K562 (cell line): ENCODE measurements around the gene SERPING1. TPM values are rescaled to one million over a fixed set of nuclear protein-coding genes. Genes with fewer than 3 reads are reported as not detected.

Experiments used
- BRD4 ChIP-seq: fragments of 200-600 bp; sonication (generic); IDR thresholded peaks from 2 replicates; pipeline ENCODE4 v1.6.1; 2017; ENCODE audit warnings: inconsistent platforms
- CTBP1 ChIP-seq: fragments of 450-650 bp; IDR thresholded peaks from 2 replicates; pipeline ENCODE4 v1.6.1; 2016; ENCODE audit warnings: borderline replicate concordance
- ELF1 ChIP-seq: fragments of 200-800 bp; sonication (Bioruptor generic); IDR thresholded peaks from 2 replicates; pipeline ENCODE4 v1.6.1; 2016; ENCODE audit warnings: missing genetic modification characterization, missing compliant biosample characterization
- GATAD2A ChIP-seq: fragments of 450-650 bp; IDR thresholded peaks from 2 replicates; pipeline ENCODE4 v1.6.1; 2017
- HDAC1 ChIP-seq, 2 experiments: fragments of 450-650 bp; IDR thresholded peaks; 2 replicates each; pipeline ENCODE4 v1.6.1; 2016 to 2017; ENCODE audit warnings: inconsistent platforms in 1 of 2, mild to moderate bottlenecking in 1 of 2, moderate library complexity in 1 of 2
- HDAC2 ChIP-seq: fragments of 450-650 bp; IDR thresholded peaks from 2 replicates; pipeline ENCODE4 v1.6.1; 2016; ENCODE audit warnings: mild to moderate bottlenecking
- LARP7 ChIP-seq: fragments of 450-650 bp; IDR thresholded peaks from 2 replicates; pipeline ENCODE4 v1.6.1; 2016
- NELFE ChIP-seq: IDR thresholded peaks from 2 replicates; pipeline ENCODE4 v1.6.1; 2011; ENCODE audit warnings: mild to moderate bottlenecking; ENCODE audit not compliant: insufficient read depth, insufficient read length
- PCBP2 ChIP-seq: fragments of 200-400 bp; formaldehyde crosslinking; IDR thresholded peaks from 2 replicates; pipeline ENCODE4 v1.6.1; 2018; ENCODE audit warnings: low read length, low read depth, mild to moderate bottlenecking, moderate library complexity; ENCODE audit not compliant: poor library complexity, severe bottlenecking
- SRSF1 ChIP-seq: fragments of 200-400 bp; formaldehyde crosslinking; IDR thresholded peaks from 2 replicates; pipeline ENCODE4 v1.6.1; 2017; ENCODE audit warnings: mild to moderate bottlenecking, low read depth, low read length, moderate library complexity
- ZNF134 ChIP-seq: fragments of 250-450 bp; sonication (Bioruptor Pico); conservative IDR thresholded peaks from 2 replicates; pipeline ENCODE4 v1.4.0; 2020
- ZNF347 ChIP-seq: fragments of 450-650 bp; formaldehyde crosslinking; IDR thresholded peaks from 2 replicates; pipeline ENCODE4 v1.4.0; 2020; ENCODE audit warnings: low read depth, mild to moderate bottlenecking, moderate library complexity
- polyA plus RNA-seq, 8 experiments: library from polyadenylated mRNA; depleted of rRNA in 4 of 8; stranded (reverse) in 5 of 8; unstranded in 3 of 8; fragments of >200 nt; fragmentation: Nextera tagmentation in 2 of 8; fragmentation: Illumina TruSeq in 1 of 8; extraction: Ambion mirVana in 2 of 8; extraction: Trizol in 1 of 8; gene quantifications; 2 replicates each; pipeline versions ENCODE4 v1.2.1 to v1.2.3, GENCODE V29; 2011 to 2014; ENCODE audit warnings: inconsistent platforms in 1 of 8, missing spikeins in 1 of 8
- total RNA-seq, 7 experiments: library from RNA; depleted of rRNA in 6 of 7; stranded (reverse); fragments of >200 nt in 6 of 7; fragmentation: Illumina TruSeq in 2 of 7; extraction: Trizol in 2 of 7; gene quantifications; 2 replicates each; pipeline versions ENCODE4 v1.2.1 to v1.2.3, GENCODE V29; 2011 to 2021; ENCODE audit warnings: low replicate concordance in 1 of 7
- TF ChIP-seq, protein P1 (sequence below), 2 experiments: fragments of 450-650 bp in 1 of 2; IDR thresholded peaks; 2 replicates each; pipeline ENCODE4 v1.6.1; 2011 to 2017; ENCODE audit warnings: low read depth in 2 of 2, antibody characterized with exemption in 1 of 2, borderline replicate concordance in 1 of 2, low read length in 1 of 2, mild to moderate bottlenecking in 1 of 2, mixed read lengths in 1 of 2; ENCODE audit not compliant: control insufficient read depth in 1 of 2
- TF ChIP-seq, protein P2 (sequence below): fragments of 450-650 bp; IDR thresholded peaks from 2 replicates; pipeline ENCODE4 v1.6.1; 2016; ENCODE audit warnings: missing biosample characterization, missing genetic modification characterization
- TF ChIP-seq, protein P3 (sequence below): fragments of 250-450 bp; sonication (Bioruptor Pico); IDR thresholded peaks from 2 replicates; pipeline ENCODE4 v1.5.0; 2021; ENCODE audit warnings: mild to moderate bottlenecking, borderline replicate concordance
- TF ChIP-seq, protein P4 (sequence below): sonication (generic); formaldehyde crosslinking; IDR thresholded peaks from 2 replicates; pipeline ENCODE4 v1.8.0; 2022; ENCODE audit warnings: missing genetic modification reagents, mild to moderate bottlenecking, borderline replicate concordance

SERPING1 gene
- total and polyA plus RNA-seq, 9 of the 15 experiments (the other 6 are each of a cell fraction or from before 2014, with no cell fraction given), result 0.10 to 1.00 (median 0.21) TPM; not detected in 2

DNA sequence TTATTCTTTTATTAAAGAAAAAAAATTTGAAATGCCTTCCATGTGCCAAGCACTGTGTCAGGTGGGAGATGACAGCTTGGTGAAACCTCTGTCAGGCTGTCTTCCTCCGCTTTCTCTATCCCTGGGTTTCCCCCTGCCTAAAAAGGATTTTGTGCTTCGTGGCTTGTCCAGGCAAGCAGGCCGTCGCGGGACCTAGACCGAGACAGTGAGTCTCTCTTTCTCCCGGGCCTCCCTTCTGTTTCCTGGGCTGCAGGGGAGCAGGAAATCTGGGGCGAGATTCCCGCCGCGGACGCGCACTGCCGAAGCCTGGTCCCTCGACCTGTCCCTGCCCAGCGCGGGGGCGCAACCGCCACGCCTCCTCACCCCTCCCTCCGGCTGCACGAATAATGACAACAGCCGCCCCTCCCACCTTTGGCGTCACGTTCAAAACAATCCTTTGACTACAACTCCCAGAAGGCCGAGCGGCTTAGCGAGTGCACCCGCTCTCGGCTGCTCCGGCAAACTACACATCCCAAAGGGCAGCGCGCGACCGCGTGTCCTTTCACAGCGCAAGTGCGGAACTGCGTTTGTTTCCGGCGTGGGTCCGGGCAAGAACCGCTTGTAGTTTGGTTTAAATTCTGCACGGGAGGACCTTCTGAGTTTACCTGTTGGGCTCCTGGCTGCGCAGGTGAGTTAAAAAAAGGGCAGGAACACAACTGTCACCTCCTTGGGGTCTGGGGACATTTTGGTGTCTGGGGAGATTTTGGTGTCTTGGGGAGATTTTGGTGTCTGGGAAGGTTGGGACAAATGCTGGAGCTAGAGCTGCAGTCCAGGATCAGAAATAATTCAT lies 59.9 kb downstream of the SERPING1 start, which contains the start of gene CLP1 (continued):
- TF ChIP-seq, protein P1, sequence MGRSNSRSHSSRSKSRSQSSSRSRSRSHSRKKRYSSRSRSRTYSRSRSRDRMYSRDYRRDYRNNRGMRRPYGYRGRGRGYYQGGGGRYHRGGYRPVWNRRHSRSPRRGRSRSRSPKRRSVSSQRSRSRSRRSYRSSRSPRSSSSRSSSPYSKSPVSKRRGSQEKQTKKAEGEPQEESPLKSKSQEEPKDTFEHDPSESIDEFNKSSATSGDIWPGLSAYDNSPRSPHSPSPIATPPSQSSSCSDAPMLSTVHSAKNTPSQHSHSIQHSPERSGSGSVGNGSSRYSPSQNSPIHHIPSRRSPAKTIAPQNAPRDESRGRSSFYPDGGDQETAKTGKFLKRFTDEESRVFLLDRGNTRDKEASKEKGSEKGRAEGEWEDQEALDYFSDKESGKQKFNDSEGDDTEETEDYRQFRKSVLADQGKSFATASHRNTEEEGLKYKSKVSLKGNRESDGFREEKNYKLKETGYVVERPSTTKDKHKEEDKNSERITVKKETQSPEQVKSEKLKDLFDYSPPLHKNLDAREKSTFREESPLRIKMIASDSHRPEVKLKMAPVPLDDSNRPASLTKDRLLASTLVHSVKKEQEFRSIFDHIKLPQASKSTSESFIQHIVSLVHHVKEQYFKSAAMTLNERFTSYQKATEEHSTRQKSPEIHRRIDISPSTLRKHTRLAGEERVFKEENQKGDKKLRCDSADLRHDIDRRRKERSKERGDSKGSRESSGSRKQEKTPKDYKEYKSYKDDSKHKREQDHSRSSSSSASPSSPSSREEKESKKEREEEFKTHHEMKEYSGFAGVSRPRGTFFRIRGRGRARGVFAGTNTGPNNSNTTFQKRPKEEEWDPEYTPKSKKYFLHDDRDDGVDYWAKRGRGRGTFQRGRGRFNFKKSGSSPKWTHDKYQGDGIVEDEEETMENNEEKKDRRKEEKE (IDR thresholded peaks at IDR 0.05; ENCODE audit: borderline replicate concordance in 1 of 2, control insufficient read depth in 1 of 2, low read depth in 2 of 2, low read length in 1 of 2), result no peak
- peak; percentile 94 for TF ChIP-seq ELF1 (tag)
- no peak for TF ChIP-seq PCBP2
- TF ChIP-seq HDAC2, result no peak
- no peak for TF ChIP-seq SRSF1
- TF ChIP-seq, protein P2, sequence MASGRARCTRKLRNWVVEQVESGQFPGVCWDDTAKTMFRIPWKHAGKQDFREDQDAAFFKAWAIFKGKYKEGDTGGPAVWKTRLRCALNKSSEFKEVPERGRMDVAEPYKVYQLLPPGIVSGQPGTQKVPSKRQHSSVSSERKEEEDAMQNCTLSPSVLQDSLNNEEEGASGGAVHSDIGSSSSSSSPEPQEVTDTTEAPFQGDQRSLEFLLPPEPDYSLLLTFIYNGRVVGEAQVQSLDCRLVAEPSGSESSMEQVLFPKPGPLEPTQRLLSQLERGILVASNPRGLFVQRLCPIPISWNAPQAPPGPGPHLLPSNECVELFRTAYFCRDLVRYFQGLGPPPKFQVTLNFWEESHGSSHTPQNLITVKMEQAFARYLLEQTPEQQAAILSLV (tag), result no peak
- TF ChIP-seq CTBP1, result peak; percentile 50; the same call in 1 of the 2 replicates
- no peak for TF ChIP-seq GATAD2A
- no peak for TF ChIP-seq ZNF347 (CRISPR knock-in tag)
- no peak for TF ChIP-seq ZNF134 (CRISPR knock-in tag)
- TF ChIP-seq, protein P3, sequence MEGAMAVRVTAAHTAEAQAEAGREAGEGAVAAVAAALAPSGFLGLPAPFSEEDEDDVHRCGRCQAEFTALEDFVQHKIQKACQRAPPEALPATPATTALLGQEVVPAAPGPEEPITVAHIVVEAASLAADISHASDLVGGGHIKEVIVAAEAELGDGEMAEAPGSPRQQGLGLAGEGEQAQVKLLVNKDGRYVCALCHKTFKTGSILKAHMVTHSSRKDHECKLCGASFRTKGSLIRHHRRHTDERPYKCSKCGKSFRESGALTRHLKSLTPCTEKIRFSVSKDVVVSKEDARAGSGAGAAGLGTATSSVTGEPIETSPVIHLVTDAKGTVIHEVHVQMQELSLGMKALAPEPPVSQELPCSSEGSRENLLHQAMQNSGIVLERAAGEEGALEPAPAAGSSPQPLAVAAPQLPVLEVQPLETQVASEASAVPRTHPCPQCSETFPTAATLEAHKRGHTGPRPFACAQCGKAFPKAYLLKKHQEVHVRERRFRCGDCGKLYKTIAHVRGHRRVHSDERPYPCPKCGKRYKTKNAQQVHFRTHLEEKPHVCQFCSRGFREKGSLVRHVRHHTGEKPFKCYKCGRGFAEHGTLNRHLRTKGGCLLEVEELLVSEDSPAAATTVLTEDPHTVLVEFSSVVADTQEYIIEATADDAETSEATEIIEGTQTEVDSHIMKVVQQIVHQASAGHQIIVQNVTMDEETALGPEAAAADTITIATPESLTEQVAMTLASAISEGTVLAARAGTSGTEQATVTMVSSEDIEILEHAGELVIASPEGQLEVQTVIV, result no peak
- no peak for TF ChIP-seq NELFE
- TF ChIP-seq LARP7, result no peak
- TF ChIP-seq, protein P4, sequence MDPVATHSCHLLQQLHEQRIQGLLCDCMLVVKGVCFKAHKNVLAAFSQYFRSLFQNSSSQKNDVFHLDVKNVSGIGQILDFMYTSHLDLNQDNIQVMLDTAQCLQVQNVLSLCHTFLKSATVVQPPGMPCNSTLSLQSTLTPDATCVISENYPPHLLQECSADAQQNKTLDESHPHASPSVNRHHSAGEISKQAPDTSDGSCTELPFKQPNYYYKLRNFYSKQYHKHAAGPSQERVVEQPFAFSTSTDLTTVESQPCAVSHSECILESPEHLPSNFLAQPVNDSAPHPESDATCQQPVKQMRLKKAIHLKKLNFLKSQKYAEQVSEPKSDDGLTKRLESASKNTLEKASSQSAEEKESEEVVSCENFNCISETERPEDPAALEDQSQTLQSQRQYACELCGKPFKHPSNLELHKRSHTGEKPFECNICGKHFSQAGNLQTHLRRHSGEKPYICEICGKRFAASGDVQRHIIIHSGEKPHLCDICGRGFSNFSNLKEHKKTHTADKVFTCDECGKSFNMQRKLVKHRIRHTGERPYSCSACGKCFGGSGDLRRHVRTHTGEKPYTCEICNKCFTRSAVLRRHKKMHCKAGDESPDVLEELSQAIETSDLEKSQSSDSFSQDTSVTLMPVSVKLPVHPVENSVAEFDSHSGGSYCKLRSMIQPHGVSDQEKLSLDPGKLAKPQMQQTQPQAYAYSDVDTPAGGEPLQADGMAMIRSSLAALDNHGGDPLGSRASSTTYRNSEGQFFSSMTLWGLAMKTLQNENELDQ (CRISPR knock-in tag), result no peak
- TF ChIP-seq BRD4, result no peak
- TF ChIP-seq HDAC1 (IDR thresholded peaks at IDR 0.05), result peak in 1 of 2 experiments; percentile 91; a peak in 2 of 4 replicates
